Natural killer cell (primary cell): ENCODE data around the gene HMCN2. TPM values are rescaled to one million over a fixed set of nuclear protein-coding genes. Genes with fewer than 3 reads are reported as not detected.
A peak's percentile ranks its signal among the peaks of the same experiment; 100 is the strongest.

Source experiments
- ATAC-seq, 3 donors: fragments of 150-1000 bp in 2 of 3; fragments of 200-7000 bp in 1 of 3; cut with Tn5 transposase; 1 replicate in 1 of 3; 2 replicates in 2 of 3; pipeline ENCODE4 v1.10.0; 2021; ENCODE audit warnings: mild to moderate bottlenecking in 2 of 3, moderate library complexity in 2 of 3
- DNase-seq, 2 donors: peaks; one replicate each; pipeline versions ENCODE4 v3.0.0 to v3.0.0-alpha.2; 2013 to 2021; ENCODE audit warnings: mixed read lengths in 1 of 2
- H3K27ac ChIP-seq: one replicate; pipeline ENCODE4 v1.5.1; 2013; ENCODE audit warnings: mild to moderate bottlenecking, low read length
- H3K27me3 ChIP-seq: one replicate; pipeline ENCODE4 v1.6.1; 2013; ENCODE audit warnings: low read length; ENCODE audit not compliant: control insufficient read depth, insufficient read depth
- H3K36me3 ChIP-seq: one replicate; pipeline ENCODE4 v1.6.1; 2013; ENCODE audit warnings: low read length; ENCODE audit not compliant: control insufficient read depth, insufficient read depth
- H3K4me1 ChIP-seq: one replicate; pipeline ENCODE4 v1.6.1; 2013; ENCODE audit warnings: low read length; ENCODE audit not compliant: control insufficient read depth, insufficient read depth
- H3K4me3 ChIP-seq: one replicate; pipeline ENCODE4 v1.5.1; 2013; ENCODE audit warnings: low read length
- H3K9me3 ChIP-seq: one replicate; pipeline ENCODE4 v1.6.1; 2013; ENCODE audit warnings: low read length; ENCODE audit not compliant: control insufficient read depth, insufficient read depth
- H3K27ac Mint-ChIP-seq, 2 donors: one replicate each; pipeline ENCODE4 v1.8.0; 2022; ENCODE audit warnings: mild to moderate bottlenecking in 2 of 2, mixed read lengths in 2 of 2, moderate library complexity in 1 of 2
- H3K27me3 Mint-ChIP-seq, 2 donors: one replicate each; pipeline ENCODE4 v1.8.0; 2022; ENCODE audit warnings: low read depth in 2 of 2, mixed read lengths in 2 of 2
- H3K36me3 Mint-ChIP-seq: one replicate; pipeline ENCODE4 v1.8.0; 2022; ENCODE audit warnings: mixed read lengths
- H3K4me1 Mint-ChIP-seq, 2 donors: one replicate each; pipeline ENCODE4 v1.8.0; 2022; ENCODE audit warnings: mixed read lengths in 2 of 2
- H3K4me3 Mint-ChIP-seq: one replicate; pipeline ENCODE4 v1.8.0; 2022; ENCODE audit warnings: mild to moderate bottlenecking, moderate library complexity, mixed read lengths
- H3K9me3 Mint-ChIP-seq, 2 donors: one replicate each; pipeline ENCODE4 v1.8.0; 2022; ENCODE audit warnings: mixed read lengths in 2 of 2
- CTCF ChIP-seq: fragments of 200-600 bp; IDR thresholded peaks from one replicate; pipeline ENCODE4 v1.8.0; 2022; ENCODE audit warnings: antibody characterized with exemption
- WGBS: methylation state at CpG from one replicate; pipeline ENCODE4 v1.1.7; 2013; ENCODE audit warnings: missing lambda C conversion rate; ENCODE audit not compliant: insufficient coverage; 5-methylcytosine and 5-hydroxymethylcytosine counted together
- intact Hi-C: fragments of 100-400 bp; cut with micrococcal nuclease; formaldehyde crosslinking; loops from one replicate; pipeline ENCODE4 v1.14.2; 2022
- total RNA-seq, 4 donors: library from RNA; stranded (reverse); fragments of 120-200 nt in 1 of 4; gene quantifications; one replicate each; pipeline versions ENCODE4 v1.2.3 to v1.2.4, GENCODE V29; 2013 to 2022

Gene HMCN2
- total RNA-seq, 3 donors from 2014 or later (not counting 1 experiment from before 2014, with no cell fraction given): not detected

- ATAC-seq (no peak), DNase-seq (no peak)
- peaks cover 2% of the 10 kb centered on the region for H3K27me3 ChIP-seq
- Mint-ChIP-seq H3K36me3 (no peaks in the 10 kb centered on the region), H3K27me3 (peaks cover 22 to 26% of the 10 kb centered on the region in 2 donors), H3K4me1 (no peaks in the 10 kb centered on the region), H3K27ac (no peak overlapping the region), H3K9me3 (no peaks in the 10 kb centered on the region), H3K4me3 (no peak overlapping the region)
- 89% methylated on average over 7 of the region's 13 CpGs for WGBS
- no peaks in the 10 kb centered on the region for H3K4me1 ChIP-seq
- no peak overlapping the region for H3K27ac ChIP-seq
- no peaks in the 10 kb centered on the region for H3K36me3 ChIP-seq
- H3K9me3 ChIP-seq: no peaks in the 10 kb centered on the region
- H3K4me3 ChIP-seq: no peak overlapping the region
- intact Hi-C loops: no loop called here
- no peak for TF ChIP-seq CTCF
These were observed 66.0 kb downstream of the HMCN2 start for GRCh38 chr9:130331573-130331972.

- intact Hi-C loops: no loop called here
- H3K4me3 ChIP-seq: no peak overlapping the region
- no peaks in the 10 kb centered on the region for H3K9me3 ChIP-seq
- DNase-seq (no peak), ATAC-seq (no peak)
- H3K27ac Mint-ChIP-seq: no peak overlapping the region
- 79% methylated on average over 26 of the region's 26 CpGs for WGBS
- no peak overlapping the region for H3K4me3 Mint-ChIP-seq
- TF ChIP-seq CTCF: no peak
- H3K4me1 Mint-ChIP-seq: no peaks in the 10 kb centered on the region
- no peak overlapping the region for H3K27ac ChIP-seq
- no peaks in the 10 kb centered on the region for H3K9me3 Mint-ChIP-seq
- H3K27me3 Mint-ChIP-seq: peaks cover 20 to 24% of the 10 kb centered on the region in 2 donors
- no peaks in the 10 kb centered on the region for H3K36me3 Mint-ChIP-seq
- no peaks in the 10 kb centered on the region for H3K36me3 ChIP-seq
- H3K4me1 ChIP-seq: no peaks in the 10 kb centered on the region
- H3K27me3 ChIP-seq: peaks cover 2% of the 10 kb centered on the region
These were observed 66.9 kb downstream of the HMCN2 start for GRCh38 chr9:130332384-130332926.

- H3K27ac Mint-ChIP-seq: peak overlapping the region in 1 of 2 donors; percentile 34
- no peak for TF ChIP-seq CTCF
- WGBS: 37% methylated on average over 19 of the region's 19 CpGs
- Histone ChIP-seq H3K4me1 (no peaks in the 10 kb centered on the region), H3K36me3 (no peaks in the 10 kb centered on the region), H3K9me3 (no peaks in the 10 kb centered on the region), H3K27ac (no peak overlapping the region), H3K4me3 (no peak overlapping the region), H3K27me3 (peaks cover 2% of the 10 kb centered on the region)
- no peaks in the 10 kb centered on the region for H3K36me3 Mint-ChIP-seq
- no peaks in the 10 kb centered on the region for H3K9me3 Mint-ChIP-seq
- peaks cover 0 to 4% of the 10 kb centered on the region in 2 donors for H3K4me1 Mint-ChIP-seq
- DNase-seq (no peak), ATAC-seq (no peak)
- intact Hi-C loops: no loop called here
- peaks cover 20 to 22% of the 10 kb centered on the region in 2 donors for H3K27me3 Mint-ChIP-seq
- no peak overlapping the region for H3K4me3 Mint-ChIP-seq
These were observed 67.6 kb downstream of the HMCN2 start for GRCh38 chr9:130333041-130333711.

- no peak for DNase-seq
- Histone ChIP-seq H3K27ac (no peak overlapping the region), H3K9me3 (no peaks in the 10 kb centered on the region), H3K27me3 (no peaks in the 10 kb centered on the region), H3K36me3 (no peaks in the 10 kb centered on the region), H3K4me3 (no peak overlapping the region), H3K4me1 (no peaks in the 10 kb centered on the region)
- H3K27ac Mint-ChIP-seq: peak overlapping the region in 1 of 2 donors; percentile 34
- H3K4me1 Mint-ChIP-seq: peaks cover 0 to 4% of the 10 kb centered on the region in 2 donors
- H3K9me3 Mint-ChIP-seq: no peaks in the 10 kb centered on the region
- H3K27me3 Mint-ChIP-seq: peaks cover 15 to 17% of the 10 kb centered on the region in 2 donors
- ATAC-seq: no peak
- no peak for TF ChIP-seq CTCF
- intact Hi-C loops: no loop called here
- WGBS: 77% methylated on average over 5 of the region's 5 CpGs
- no peaks in the 10 kb centered on the region for H3K36me3 Mint-ChIP-seq
- no peak overlapping the region for H3K4me3 Mint-ChIP-seq
These were observed 68.1 kb downstream of the HMCN2 start for GRCh38 chr9:130333712-130334062.
